Kidney glomerular epithelial cell (primary cell): Measurements from ENCODE around the gene FAM20C.

Source experiments
- DNase-seq: peaks from one replicate; lab custom pipeline; 2025; lab: John Stamatoyannopoulos, UW

The FAM20C gene

GRCh38 chr7:159370-160270, 32.8 kb upstream of the FAM20C start:
- DNase-seq: no peak

GRCh38 chr7:160958-161725, 31.2 kb upstream of the FAM20C start:
- no peak for DNase-seq

GRCh38 chr7:162632-163297, 29.6 kb upstream of the FAM20C start:
- no peak for DNase-seq

GRCh38 chr7:163298-163695, 29.1 kb upstream of the FAM20C start:
- no peak for DNase-seq

- DNase-seq: no peak
These were observed 28.1 kb upstream of the FAM20C start for GRCh38 chr7:163971-164881.

- no peak for DNase-seq
These were observed 27.3 kb upstream of the FAM20C start for GRCh38 chr7:164882-165660.

- no peak for DNase-seq
These were observed 26.6 kb upstream of the FAM20C start for GRCh38 chr7:165661-166337.

- no peak for DNase-seq
These were observed 25.9 kb upstream of the FAM20C start for GRCh38 chr7:166338-167060.

GRCh38 chr7:167090-167855, 25.1 kb upstream of the FAM20C start:
- DNase-seq: no peak

- no peak for DNase-seq
These were observed 24.2 kb upstream of the FAM20C start for GRCh38 chr7:167976-168791.

GRCh38 chr7:169276-170172, 22.8 kb upstream of the FAM20C start:
- DNase-seq: no peak

- no peak for DNase-seq
These were observed 21.6 kb upstream of the FAM20C start for GRCh38 chr7:170551-171363.

GRCh38 chr7:171364-171904, 20.9 kb upstream of the FAM20C start:
- DNase-seq: no peak

GRCh38 chr7:171912-172515, 20.4 kb upstream of the FAM20C start:
- no peak for DNase-seq

- DNase-seq: no peak
These were observed 19.0 kb upstream of the FAM20C start for GRCh38 chr7:173209-173918.
